ENCODE measurements around the gene GPR143.
A peak's percentile ranks its signal among the peaks of the same experiment; 100 is the strongest.
"Not testable (repeated sequence)": the region's sequence is repeated elsewhere in the genome, so short reads cannot be mapped to it uniquely, and the experiment has no call there.

GPR143 gene

GRCh38 chrX:9765737-9766097 is at the start of gene GPR143:
GPR143 (minus strand) TSS chrX:9765847; CDS start chrX:9765817, 30 bp downstream.
- Mint-ChIP-seq H3K4me3 (no peak within 1 kb of the TSS), H3K9me3 (no peaks in the 10 kb centered on the region), H3K4me1 (no peaks in the 10 kb centered on the region), H3K27ac (no peak within 1 kb of the TSS), H3K27me3 (peaks cover 48% of the 10 kb centered on the region)
- DNase-seq (no peak), ATAC-seq (no peak)

GRCh38 chrX:9811086-9811485 is 45.4 kb upstream of the GPR143 start:
- H3K9me3 Mint-ChIP-seq, H3K27me3 Mint-ChIP-seq, H3K27ac Mint-ChIP-seq, ATAC-seq, H3K4me1 Mint-ChIP-seq, DNase-seq, H3K4me3 Mint-ChIP-seq: not testable (repeated sequence)

DNA sequence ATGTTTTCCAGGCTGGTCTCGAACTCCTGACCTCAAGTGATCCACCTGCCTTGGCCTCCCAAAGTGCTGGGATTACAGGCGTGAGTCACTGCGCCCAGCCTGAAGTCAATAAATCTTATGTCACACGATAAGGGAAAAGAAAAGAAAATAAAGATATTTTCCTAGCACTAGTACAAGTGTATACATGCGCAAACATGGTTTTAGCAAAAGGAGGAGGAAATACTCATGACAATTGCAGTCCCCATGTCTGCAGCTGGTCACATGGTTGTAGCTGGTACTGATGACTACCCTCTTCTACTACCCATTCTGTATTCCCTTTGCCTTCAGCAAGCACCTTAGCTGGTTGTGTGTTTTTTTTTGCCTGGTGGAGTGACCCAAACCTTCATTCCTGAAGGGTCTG is 44.2 kb upstream of the GPR143 start:
- not testable (repeated sequence) for H3K9me3 Mint-ChIP-seq, H3K4me3 Mint-ChIP-seq, H3K27me3 Mint-ChIP-seq, DNase-seq, ATAC-seq, H3K4me1 Mint-ChIP-seq, H3K27ac Mint-ChIP-seq

GRCh38 chrX:9807355-9808182 is 41.9 kb upstream of the GPR143 start:
- ATAC-seq, result no peak

GRCh38 chrX:9805956-9806355 is 40.3 kb upstream of the GPR143 start:
- no peaks in the 10 kb centered on the region for H3K27me3 Mint-ChIP-seq

More at GRCh38 chrX:9807355-9808182, 41.9 kb upstream of the GPR143 start:
- DNase-seq, result no peak
- Mint-ChIP-seq H3K27me3 (no peaks in the 10 kb centered on the region), H3K27ac (no peak overlapping the region), H3K4me3 (no peak overlapping the region), H3K4me1 (no peaks in the 10 kb centered on the region), H3K9me3 (no peaks in the 10 kb centered on the region)

GRCh38 chrX:9804444-9804843 is 38.8 kb upstream of the GPR143 start:
- Mint-ChIP-seq H3K4me1 (no peaks in the 10 kb centered on the region), H3K27me3 (no peaks in the 10 kb centered on the region), H3K27ac (no peak overlapping the region), H3K9me3 (peaks cover 6 to 13% of the 10 kb centered on the region in 2 donors), H3K4me3 (no peak overlapping the region)
- no peak for ATAC-seq
- DNase-seq, result no peak

More at GRCh38 chrX:9805956-9806355, 40.3 kb upstream of the GPR143 start:
- ATAC-seq (no peak), DNase-seq (no peak)
- no peaks in the 10 kb centered on the region for H3K4me1 Mint-ChIP-seq
- H3K9me3 Mint-ChIP-seq, result peaks cover 0 to 2% of the 10 kb centered on the region in 2 donors
- no peak overlapping the region for H3K27ac Mint-ChIP-seq
- no peak overlapping the region for H3K4me3 Mint-ChIP-seq

GRCh38 chrX:9802737-9803136 is 37.1 kb upstream of the GPR143 start:
- no peaks in the 10 kb centered on the region for H3K4me1 Mint-ChIP-seq
- H3K27me3 Mint-ChIP-seq, result peaks cover 5% of the 10 kb centered on the region
- ATAC-seq, result no peak
- H3K9me3 Mint-ChIP-seq, result peaks cover 6 to 14% of the 10 kb centered on the region in 2 donors
- H3K27ac Mint-ChIP-seq, result no peak overlapping the region
- no peak for DNase-seq
- no peak overlapping the region for H3K4me3 Mint-ChIP-seq

GRCh38 chrX:9797384-9798360 is 32.0 kb upstream of the GPR143 start:
- ATAC-seq (no peak), DNase-seq (no peak)
- Mint-ChIP-seq H3K27me3 (peaks cover 21% of the 10 kb centered on the region), H3K4me1 (no peaks in the 10 kb centered on the region), H3K9me3 (peaks cover 14 to 25% of the 10 kb centered on the region in 2 donors), H3K27ac (no peak overlapping the region), H3K4me3 (no peak overlapping the region)

DNA sequence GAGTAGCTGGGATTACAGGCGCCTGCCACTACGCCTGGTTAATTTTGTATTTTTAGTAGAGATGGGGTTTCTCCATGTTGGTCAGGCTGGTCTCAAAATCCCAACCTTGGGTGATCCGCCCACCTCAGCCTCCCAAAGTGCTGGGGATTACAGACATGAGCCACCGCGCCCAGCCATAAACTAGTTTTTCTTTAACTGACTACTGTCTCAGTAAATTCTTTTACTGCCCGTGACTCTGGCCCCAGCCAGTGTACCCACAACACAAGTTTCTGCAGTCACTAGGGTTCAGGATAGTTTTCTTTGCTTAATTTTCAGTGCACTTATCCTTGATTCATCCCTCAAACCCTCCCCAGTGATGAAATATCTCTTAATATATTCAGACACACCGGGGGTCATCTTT is 28.8 kb upstream of the GPR143 start:
- peaks cover 34% of the 10 kb centered on the region for H3K27me3 Mint-ChIP-seq
- H3K4me3 Mint-ChIP-seq, result no peak overlapping the region
- H3K9me3 Mint-ChIP-seq, result peaks cover 8 to 12% of the 10 kb centered on the region in 2 donors
- ATAC-seq, result no peak
- no peak overlapping the region for H3K27ac Mint-ChIP-seq
- no peak for DNase-seq
- no peaks in the 10 kb centered on the region for H3K4me1 Mint-ChIP-seq

GRCh38 chrX:9790866-9791265 is 25.2 kb upstream of the GPR143 start:
- DNase-seq, result no peak
- no peak for ATAC-seq
- Mint-ChIP-seq H3K4me3 (no peak overlapping the region), H3K27ac (no peak overlapping the region), H3K9me3 (peaks cover 7 to 11% of the 10 kb centered on the region in 2 donors), H3K4me1 (no peaks in the 10 kb centered on the region), H3K27me3 (peaks cover 45% of the 10 kb centered on the region)

DNA sequence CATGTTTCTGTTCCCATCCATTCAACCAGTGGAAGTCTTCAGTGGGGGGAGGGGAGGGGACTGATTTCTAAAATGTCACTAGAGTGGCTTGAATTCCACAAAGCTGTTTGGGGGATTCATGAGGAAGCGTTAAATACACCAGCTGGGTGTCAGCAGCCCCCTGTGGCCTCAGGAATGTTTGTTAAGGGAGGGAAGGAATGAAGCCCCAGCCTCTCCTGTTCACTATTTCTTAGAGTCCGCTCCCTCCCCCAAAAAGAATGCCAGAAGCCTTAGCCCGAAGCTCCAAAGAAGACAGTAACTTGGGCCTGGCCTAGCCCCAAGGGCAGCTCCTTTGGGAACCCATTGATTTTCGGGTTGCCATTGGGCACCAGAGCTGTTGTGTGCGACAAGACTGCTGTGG is 23.9 kb upstream of the GPR143 start:
- ATAC-seq, result no peak
- H3K9me3 Mint-ChIP-seq, result no peaks in the 10 kb centered on the region
- H3K4me3 Mint-ChIP-seq, result no peak overlapping the region

GRCh38 chrX:9788911-9789310 is 23.3 kb upstream of the GPR143 start:
- Mint-ChIP-seq H3K4me1 (no peaks in the 10 kb centered on the region), H3K9me3 (no peaks in the 10 kb centered on the region), H3K27me3 (peaks cover 33% of the 10 kb centered on the region), H3K27ac (no peak overlapping the region), H3K4me3 (no peak overlapping the region)
- ATAC-seq (no peak), DNase-seq (no peak)

More for the DNA sequence above, 23.9 kb upstream of the GPR143 start:
- no peak overlapping the region for H3K27ac Mint-ChIP-seq
- H3K4me1 Mint-ChIP-seq, result no peaks in the 10 kb centered on the region
- peaks cover 33% of the 10 kb centered on the region for H3K27me3 Mint-ChIP-seq
- DNase-seq, result no peak

GRCh38 chrX:9786798-9787635 is 21.4 kb upstream of the GPR143 start:
- DNase-seq (no peak), ATAC-seq (no peak)
- H3K9me3 Mint-ChIP-seq, result no peaks in the 10 kb centered on the region
- no peak overlapping the region for H3K27ac Mint-ChIP-seq
- peaks cover 33% of the 10 kb centered on the region for H3K27me3 Mint-ChIP-seq
- H3K4me1 Mint-ChIP-seq, result no peaks in the 10 kb centered on the region
- peak overlapping the region; percentile 54 to 62 for H3K4me3 Mint-ChIP-seq

DNA sequence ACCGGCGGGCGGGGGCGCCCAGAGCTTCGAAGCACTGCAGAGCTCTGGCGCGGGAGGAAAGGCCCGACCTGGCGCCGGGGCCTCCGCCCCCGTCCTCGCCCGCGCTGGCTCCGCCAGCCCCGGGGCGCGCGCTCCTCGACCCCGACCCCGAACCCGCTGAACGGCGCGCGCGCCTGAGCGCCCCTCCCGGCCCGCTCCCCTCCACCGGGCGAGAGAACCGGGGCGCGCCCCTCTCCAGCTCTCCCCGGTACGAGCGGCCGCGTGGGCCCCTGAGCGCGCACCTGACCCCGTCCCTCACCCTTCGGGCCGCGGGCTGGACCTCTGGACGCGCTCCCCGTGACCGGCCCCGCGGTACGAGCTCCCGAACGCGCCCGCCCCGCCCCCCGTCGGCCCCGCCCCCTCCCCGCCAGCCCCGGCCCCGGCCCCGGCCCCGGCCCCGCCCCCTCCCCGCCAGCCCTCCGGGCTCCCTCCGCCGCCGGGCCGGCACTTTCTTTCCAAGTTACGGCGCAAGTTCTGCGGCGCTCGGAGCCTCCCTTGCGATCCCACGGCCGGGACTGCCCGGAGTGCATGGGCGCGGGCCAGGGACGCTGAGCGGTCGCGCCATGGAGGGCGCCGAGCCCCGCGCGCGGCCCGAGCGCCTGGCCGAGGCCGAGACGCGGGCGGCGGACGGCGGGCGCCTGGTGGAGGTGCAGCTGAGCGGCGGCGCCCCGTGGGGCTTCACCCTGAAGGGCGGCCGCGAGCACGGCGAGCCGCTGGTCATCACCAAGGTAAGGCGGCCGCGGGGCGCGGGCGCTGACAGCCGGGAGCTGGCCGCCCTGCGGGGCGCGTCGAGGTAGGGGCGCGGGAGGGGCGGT is 20.5 kb upstream of the GPR143 start, which contains the start of gene SHROOM2:
Gene SHROOM2 (plus strand): TSS at position 486 of the 854 bp plus-strand sequence. CDS start 117 bp downstream, at position 603.
- ATAC-seq (peak; percentile 31), DNase-seq (no peak)
- H3K27me3 Mint-ChIP-seq, result peaks cover 33% of the 10 kb centered on the region
- no peaks in the 10 kb centered on the region for H3K9me3 Mint-ChIP-seq
- H3K27ac Mint-ChIP-seq, result no peak within 1 kb of the TSS
- peak within 1 kb of the TSS; percentile 54 to 62 for H3K4me3 Mint-ChIP-seq
- no peaks in the 10 kb centered on the region for H3K4me1 Mint-ChIP-seq
